ENCODE results near the gene TULP3.

Gene TULP3

GRCh38 chr12:2877047-2877952, 13.4 kb upstream of the TULP3 start, which contains the start of the genes FOXM1 and RHNO1:
FOXM1 (minus strand) TSS chr12:2877174; CDS start chr12:2874478, 2,696 bp downstream.
RHNO1 (plus strand) TSS chr12:2877223; CDS start chr12:2885367, 8,144 bp downstream.
- DNase-seq, result peak; percentile 76

GRCh38 chr12:2877953-2878732, 12.5 kb upstream of the TULP3 start:
- no peak for DNase-seq

- no peak for DNase-seq
Measured at GRCh38 chr12:2879853-2880252, 10.8 kb upstream of the TULP3 start.

GRCh38 chr12:2884810-2885209, 5.9 kb upstream of the TULP3 start:
- DNase-seq, result no peak

- no peak for DNase-seq
Measured at GRCh38 chr12:2886768-2887450, 3.8 kb upstream of the TULP3 start.

- no peak for DNase-seq
Measured at GRCh38 chr12:2890001-2890387, 697 bp upstream of the TULP3 start.

GRCh38 chr12:2891240-2892053, 756 bp downstream of the TULP3 start:
- DNase-seq, result peak; percentile 38

GRCh38 chr12:2892246-2892645, 1.6 kb downstream of the TULP3 start:
- DNase-seq, result no peak

GRCh38 chr12:2893007-2893406, 2.3 kb downstream of the TULP3 start:
- DNase-seq, result no peak

GRCh38 chr12:2895051-2895451, 4.4 kb downstream of the TULP3 start:
- no peak for DNase-seq

- no peak for DNase-seq
Measured at GRCh38 chr12:2895511-2895910, 4.8 kb downstream of the TULP3 start.

- no peak for DNase-seq
Measured at GRCh38 chr12:2897418-2897817, 6.7 kb downstream of the TULP3 start.

- DNase-seq, result no peak
Measured at GRCh38 chr12:2900642-2901041, 10.0 kb downstream of the TULP3 start.

GRCh38 chr12:2902272-2902880, 11.7 kb downstream of the TULP3 start:
- peak; percentile 66 for DNase-seq

GRCh38 chr12:2904260-2904659, 13.6 kb downstream of the TULP3 start:
- no peak for DNase-seq

GRCh38 chr12:2912216-2912575, 21.5 kb downstream of the TULP3 start:
- no peak for DNase-seq

GRCh38 chr12:2919249-2919648, 28.6 kb downstream of the TULP3 start:
- DNase-seq, result no peak

GRCh38 chr12:2922329-2922728, 31.6 kb downstream of the TULP3 start:
- DNase-seq, result no peak

GRCh38 chr12:2923057-2923456, 32.4 kb downstream of the TULP3 start:
- DNase-seq, result no peak

- no peak for DNase-seq
Measured at GRCh38 chr12:2924019-2924418, 33.3 kb downstream of the TULP3 start.

GRCh38 chr12:2925322-2925995, 34.8 kb downstream of the TULP3 start:
- DNase-seq, result no peak
